HG02973 (cell line): ENCODE results near the gene FXR1.
"Not testable (repeated sequence)": the region's sequence is repeated elsewhere in the genome, so short reads cannot be mapped to it uniquely, and the experiment has no call there.

Source experiments
- ATAC-seq: cut with Tn5 transposase; IDR thresholded peaks from one replicate; pipeline ENCODE4 v1.9.1; 2021; ENCODE audit warnings: moderate library complexity; ENCODE audit not compliant: unreplicated experiment

The FXR1 gene

GRCh38 chr3:180932819-180933218 is 20.3 kb downstream of the FXR1 start:
- no peak for ATAC-seq

DNA sequence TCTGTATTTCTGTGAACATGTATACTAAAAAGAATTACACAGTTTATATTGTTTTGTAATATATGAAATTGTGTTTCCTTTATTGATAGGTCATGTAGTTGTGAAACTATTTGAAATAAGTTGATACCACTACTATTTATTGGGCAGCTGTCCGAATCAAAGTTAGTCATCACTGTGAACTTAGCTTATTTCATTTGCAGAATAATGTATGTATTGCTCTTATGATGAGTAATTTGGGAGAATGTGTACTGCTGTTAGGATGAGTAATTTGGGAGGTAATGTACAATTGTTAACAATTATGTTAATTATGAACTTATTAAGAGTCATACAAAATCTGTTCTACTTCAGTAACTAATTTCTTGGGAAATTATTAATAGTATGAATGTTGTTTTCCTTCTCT is 22.2 kb downstream of the FXR1 start:
- no peak for ATAC-seq

GRCh38 chr3:180940826-180941225 is 28.4 kb downstream of the FXR1 start:
- no peak for ATAC-seq

DNA sequence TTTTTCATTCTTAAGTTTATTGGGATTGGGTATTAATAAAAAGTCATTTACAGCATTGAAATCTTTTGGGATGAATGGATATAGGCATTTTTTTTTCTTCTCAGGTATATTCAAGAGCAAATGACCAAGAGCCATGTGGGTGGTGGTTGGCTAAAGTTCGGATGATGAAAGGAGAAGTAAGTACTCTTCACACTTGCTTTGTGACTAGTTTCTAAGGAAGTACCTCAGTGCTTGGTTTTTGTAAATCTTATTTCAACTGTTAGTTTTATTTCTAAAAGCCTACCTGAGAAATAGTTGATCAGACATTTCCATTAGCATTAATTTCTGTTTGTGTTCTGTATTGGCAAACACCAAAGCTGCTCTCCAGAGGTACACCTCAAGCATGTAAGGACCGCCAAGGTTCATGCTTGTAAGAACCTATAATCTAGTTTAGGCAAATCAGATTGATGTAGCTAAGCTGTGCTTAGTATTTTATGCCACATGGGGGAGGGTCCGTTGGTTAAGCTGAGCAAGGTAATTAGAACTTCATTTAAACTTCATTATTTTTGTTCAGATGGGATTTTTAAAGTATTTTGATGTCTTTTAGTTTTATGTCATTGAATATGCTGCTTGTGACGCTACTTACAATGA is 35.4 kb downstream of the FXR1 start:
- peak; percentile 94 for ATAC-seq

DNA sequence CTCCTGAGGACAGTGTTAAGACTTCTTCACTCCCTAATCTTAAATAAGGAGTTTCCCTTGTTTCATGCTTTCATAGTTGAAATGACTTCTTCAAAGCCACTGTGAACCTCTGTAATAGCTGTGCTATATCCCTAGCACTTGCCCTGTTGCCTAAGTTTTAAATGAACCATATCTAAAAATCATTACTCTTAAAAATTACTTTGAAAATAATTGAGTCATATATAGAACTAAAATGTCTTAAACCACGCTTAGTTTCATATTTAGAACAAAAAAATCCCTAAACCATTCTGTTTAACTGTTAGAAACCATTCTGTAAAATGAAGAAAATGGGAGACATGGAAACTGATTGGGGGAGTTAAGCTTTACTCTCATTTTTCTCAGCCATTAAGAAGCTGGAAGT is 47.2 kb downstream of the FXR1 start:
- no peak for ATAC-seq

DNA sequence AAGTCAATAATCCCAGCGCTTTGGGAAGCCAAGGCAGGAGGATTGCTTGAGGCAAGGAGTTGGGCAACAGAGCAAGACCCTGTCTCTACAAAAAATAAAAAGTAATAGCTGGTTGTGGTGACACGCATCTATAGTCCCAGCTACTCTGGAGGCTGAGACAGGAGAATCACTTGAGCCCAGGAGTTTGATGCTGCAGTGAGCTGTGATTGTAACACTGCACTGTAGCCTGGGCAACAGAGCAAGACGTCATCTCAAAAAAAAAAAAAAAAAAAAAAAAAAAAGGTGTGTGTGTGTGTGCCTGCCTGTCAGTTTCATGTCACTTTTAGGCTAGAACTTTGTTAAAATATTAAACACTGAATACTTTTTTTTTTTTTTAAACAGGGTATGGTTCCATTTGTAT is 48.6 kb downstream of the FXR1 start:
- ATAC-seq: no peak

- ATAC-seq: no peak
Measured at GRCh38 chr3:180961552-180961951, 49.1 kb downstream of the FXR1 start.

- ATAC-seq: no peak
Measured at GRCh38 chr3:180962530-180962929, 50.1 kb downstream of the FXR1 start.

DNA sequence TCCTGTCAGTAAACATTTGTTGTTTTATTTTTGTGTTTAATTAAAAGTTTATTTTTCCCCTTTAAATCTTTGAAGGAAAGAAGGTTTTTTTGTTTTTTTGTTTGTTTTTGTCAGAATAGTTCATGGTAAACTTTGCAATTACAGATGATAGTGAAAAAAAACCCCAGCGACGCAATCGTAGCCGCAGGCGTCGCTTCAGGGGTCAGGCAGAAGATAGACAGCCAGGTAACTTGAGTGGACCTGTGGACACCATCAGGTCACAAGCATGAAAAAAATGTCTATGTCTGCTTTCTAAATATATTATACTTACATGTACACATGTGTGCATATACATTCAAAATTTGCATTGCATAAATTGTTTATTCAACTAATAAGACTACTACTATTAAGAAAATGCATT is 58.5 kb downstream of the FXR1 start:
- ATAC-seq: no peak

DNA sequence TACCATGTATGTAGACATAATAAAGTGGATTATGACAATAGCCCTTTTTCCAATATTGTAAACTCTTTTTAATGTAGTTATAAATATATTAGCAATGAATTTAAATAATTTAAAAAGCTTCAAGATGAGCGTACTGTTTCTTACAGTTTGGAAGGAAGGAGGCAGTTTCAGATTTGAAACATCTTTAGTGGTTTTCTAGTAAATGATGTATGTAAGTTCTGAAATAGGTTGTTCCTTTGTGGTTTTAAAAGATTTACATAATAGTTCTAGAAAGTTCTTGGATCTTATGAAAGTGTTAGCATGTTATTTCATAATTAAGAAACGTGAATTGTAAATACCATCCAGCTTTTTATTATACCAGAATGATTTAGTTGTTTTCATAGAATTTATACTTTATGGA is 61.1 kb downstream of the FXR1 start:
- ATAC-seq: peak; percentile 72

DNA sequence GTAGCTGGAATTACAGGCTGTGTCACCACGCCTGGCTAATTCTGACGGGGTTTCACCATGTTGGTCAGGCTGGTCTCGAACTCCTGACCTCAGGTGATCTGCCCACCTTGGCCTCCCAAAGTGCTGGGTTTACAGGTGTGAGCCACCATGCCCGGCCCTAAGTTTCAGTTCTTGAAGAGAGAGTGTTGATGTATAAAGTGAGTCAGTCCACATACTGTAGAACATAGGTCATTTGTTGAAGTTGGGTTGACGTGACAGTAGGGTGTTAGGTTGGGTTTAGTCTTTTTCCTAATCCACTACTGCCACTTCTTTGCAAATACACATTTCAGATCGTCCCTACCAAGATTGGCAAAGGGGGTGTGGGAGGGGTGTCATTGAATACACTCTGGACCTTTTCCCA is 61.8 kb downstream of the FXR1 start:
- no peak for ATAC-seq

GRCh38 chr3:180977498-180977897 is 65.0 kb downstream of the FXR1 start:
- no peak for ATAC-seq

DNA sequence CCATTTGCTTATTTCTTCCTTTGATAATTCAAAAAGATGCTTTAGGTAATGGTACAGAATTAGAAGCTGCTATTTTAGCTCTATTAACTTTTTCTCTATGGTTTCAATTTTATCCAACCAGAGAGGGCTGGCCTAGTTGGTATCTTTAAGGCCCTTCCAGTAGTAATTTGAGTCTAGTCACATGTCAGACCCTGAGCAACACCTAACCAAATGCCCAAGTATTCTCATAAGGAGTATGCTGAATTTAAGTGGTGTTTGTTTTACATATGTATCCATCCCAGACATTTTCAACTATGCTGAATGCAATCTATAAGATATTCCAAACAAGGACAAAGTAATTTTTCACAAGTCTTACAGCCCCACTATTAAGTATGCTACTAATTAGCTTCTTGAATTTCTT is 67.5 kb downstream of the FXR1 start:
- no peak for ATAC-seq

DNA sequence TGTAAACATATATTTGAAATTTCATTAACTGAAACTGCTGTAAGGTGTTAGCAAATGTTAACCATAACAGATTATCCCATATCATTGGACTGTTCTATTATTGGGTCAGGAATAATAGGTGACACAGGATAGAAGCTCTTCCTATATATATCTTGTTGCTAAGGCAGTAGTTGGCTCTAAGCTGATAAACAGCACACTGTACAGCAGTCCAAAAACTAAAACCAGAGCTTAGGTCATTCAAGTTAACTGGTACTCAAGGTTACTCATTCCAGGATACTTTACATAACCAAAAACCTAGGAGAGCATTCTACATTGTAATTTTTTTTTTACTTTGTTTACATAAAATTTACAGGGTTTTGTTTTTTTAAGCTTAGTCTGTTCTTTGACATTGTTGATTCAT is 68.1 kb downstream of the FXR1 start:
- peak; percentile 56 for ATAC-seq

- ATAC-seq: no peak
Measured at GRCh38 chr3:180981912-180982311, 69.4 kb downstream of the FXR1 start.

DNA sequence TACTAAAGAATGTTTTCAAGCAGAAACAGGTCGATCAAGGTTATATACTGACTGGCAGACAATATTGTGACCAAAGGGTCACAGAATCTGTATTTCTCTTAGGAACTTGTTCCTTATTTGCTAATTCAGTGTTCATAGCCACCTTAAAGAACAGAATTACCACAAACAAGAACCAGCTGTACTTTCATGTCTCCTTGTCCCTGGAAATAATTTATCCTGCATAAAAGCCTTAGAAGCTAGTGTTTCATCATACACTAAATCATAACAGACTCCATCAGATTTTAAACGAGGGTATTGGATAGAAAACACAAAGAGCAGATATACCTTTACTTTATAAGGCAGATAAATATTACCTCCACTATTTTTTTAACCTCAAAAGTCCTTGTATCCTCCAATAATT is 70.7 kb downstream of the FXR1 start:
- no peak for ATAC-seq

DNA sequence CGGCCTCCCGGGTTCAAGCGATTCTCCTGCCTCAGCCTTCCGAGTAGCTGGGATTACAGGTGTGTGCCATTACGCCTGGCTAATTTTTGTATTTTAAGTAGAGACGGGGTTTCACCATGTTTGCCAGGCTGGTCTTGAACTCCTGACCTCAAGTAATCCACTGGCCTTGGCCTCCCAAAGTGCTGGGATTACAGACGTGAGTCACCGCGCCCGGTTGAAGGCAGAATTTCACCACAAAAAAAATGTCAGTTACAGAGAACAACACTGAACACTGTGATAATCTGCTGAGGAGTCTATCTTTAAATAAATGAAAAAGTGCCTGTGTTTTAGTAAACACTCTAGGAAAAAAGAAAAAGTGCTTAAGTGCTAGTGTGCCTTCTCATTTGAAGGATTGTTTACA is 73.9 kb downstream of the FXR1 start:
- not testable (repeated sequence) for ATAC-seq

DNA sequence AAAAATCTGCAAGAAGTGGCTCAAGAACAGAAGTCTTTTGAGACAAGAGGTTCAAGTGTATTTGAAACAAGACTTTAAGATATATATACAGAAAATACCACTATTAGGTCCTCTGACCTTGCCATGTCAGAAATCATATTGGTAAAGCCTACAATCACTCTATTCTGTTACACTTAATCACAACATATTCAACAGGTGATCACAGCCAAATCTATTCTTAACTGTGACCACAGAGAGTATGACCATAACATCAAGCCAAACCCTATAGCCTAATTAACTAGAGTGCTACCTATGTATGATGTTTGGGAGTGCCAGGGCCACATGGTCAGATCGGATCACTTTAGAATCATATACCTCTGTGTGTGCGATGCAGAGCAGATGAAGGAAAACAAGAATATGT is 74.9 kb downstream of the FXR1 start:
- no peak for ATAC-seq

DNA sequence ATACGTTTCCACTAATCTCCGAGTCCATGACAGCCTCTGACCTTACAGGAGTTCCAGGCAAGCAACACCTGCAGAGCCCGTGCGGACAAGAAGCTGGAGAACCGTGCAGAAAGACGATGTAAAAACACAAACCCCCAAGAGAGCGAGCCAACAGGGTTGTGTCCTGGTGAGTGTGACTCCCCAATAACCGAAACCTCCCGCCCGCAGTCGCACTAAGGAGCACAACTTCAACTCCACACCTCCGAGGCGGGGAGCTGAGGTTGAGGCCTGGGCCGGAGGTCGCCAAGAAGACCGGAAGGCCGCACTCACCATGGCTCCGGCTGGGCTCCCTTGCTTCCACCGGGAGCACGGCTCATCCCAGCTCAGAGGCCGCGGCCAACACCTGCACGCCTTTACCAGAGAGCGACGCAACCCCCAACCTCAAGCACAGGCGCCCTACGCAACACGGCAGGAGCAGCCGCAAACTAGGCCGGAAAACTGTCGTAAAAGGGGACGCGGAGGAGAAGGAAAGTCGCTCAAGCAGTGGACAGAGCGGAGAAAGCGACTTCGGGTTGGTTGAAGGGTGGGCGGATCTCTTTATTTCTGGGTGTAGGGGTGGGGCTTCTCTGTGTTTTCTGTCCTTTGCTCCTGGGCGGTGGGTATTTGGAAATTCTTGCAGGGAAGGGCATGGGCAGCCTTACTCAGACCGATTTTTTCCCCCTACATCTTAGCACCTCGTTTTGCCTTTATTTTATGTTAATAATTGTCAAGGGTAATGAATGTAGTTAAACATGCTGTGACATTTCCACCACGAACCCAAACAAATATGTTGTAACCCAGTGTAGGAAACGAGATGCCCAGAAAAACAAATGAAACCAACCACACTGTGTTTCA is 77.1 kb downstream of the FXR1 start, which contains the start of gene DNAJC19:
TSS of gene DNAJC19 (minus strand) at position 446 of the 873 bp plus-strand sequence. CDS start at position 312, 134 bp downstream.
- peak; percentile 97 for ATAC-seq

DNA sequence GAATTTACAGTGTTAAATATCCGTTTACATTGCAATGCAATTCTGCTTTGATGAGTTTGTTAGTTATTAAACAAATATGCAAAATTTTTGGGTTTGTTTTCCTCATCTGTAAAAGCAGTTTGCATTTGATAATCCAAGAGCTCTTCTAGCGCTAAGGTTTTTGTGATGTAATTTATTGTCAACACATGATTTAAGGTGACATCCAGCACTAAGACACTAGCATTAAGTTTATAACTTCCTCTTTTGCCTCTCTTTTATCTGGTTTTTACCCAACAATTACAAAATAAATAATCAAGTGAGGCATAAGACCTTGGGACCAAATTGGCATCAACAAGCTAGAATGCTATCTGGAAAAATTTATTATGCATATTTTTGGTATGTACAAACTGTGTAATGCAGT is 78.0 kb downstream of the FXR1 start:
- no peak for ATAC-seq

DNA sequence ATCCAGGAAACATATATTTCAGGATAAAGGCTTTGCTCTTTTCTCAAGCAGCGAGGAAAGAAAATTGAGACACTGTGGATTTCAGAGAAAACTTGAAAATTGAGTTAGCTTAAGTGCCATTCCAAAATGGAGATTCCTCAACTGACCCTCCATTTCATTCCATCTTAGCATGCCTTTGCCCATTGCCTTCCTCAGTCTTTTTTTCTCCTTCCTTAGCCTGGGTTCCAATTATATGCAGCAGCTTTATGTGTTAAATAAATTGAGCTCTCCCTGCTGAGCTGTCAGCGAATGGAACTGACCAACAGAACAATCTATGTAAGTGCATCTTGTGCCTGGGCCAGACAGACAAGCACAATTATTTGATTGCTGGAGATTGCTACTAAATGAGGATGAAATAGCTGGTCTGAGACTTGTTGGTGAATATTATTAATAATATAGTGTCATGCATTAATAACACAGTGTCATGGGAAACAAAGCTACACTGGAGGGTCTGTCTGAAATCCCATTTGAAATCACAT is 84.0 kb downstream of the FXR1 start:
- no peak for ATAC-seq

GRCh38 chr3:181002331-181002730 is 89.9 kb downstream of the FXR1 start:
- not testable (repeated sequence) for ATAC-seq
